Measurements from ENCODE around the gene RPL22.

DNA sequence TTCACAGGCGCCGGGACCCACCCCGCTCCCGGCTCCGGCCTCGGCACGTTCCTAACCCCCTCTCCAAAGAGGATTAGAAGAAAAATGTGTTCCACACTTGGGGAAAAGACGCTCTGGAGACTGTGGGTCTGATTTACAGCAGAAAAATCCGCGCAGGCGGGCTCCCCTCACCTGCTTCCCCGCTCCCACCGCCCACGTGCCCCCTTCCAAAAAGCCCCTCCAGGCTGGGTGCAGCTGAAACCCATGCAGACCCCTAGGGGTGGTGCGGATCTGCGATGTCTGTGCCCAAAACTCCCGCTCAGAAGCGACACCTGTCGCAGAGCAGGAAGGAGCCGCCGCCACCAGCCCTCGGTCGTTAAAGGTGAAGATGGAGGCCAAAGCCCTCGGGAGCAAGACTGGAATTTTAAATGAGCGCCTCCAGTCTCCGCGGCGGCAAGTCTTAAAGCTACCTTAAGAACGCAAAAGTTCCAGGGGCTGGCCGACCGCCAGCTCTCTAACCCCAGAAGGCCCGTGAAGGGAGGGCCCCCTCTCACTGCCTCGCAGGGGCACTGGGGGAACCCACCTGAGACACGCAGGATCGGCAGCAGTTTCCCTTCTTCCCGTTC lies 18.6 kb downstream of the RPL22 start:
- TF ChIP-seq BACH1 (IDR thresholded peaks at IDR 0.05; ENCODE audit: low read length) (no peak), SRF (IDR thresholded peaks at IDR 0.05; ENCODE audit: low read depth, low read length) (no peak), EZH2 (IDR thresholded peaks at IDR 0.05; ENCODE audit: low read depth, low read length, severe bottlenecking) (peak; percentile 50), POLR2A (IDR thresholded peaks at IDR 0.05; ENCODE audit: control extremely low read depth in 1 of 2, low read depth in 2 of 2, low read length in 2 of 2) (no peak), MAX (IDR thresholded peaks at IDR 0.05) (peak; percentile 41; the same call in 1 of the 2 replicates), HDAC6 (IDR thresholded peaks at IDR 0.05; ENCODE audit: low read depth, low read length) (no peak), EGR1 (IDR thresholded peaks at IDR 0.05; ENCODE audit: borderline replicate concordance, low read depth, low read length) (no peak), CEBPB (IDR thresholded peaks at IDR 0.05; ENCODE audit: low read depth, low read length) (no peak), RFX5 (IDR thresholded peaks at IDR 0.05; ENCODE audit: borderline replicate concordance, low read depth, low read length) (no peak), JUND (IDR thresholded peaks at IDR 0.05; ENCODE audit: low read length) (no peak), ZNF274 (IDR thresholded peaks at IDR 0.05; ENCODE audit: borderline replicate concordance, extremely low read depth, low read length) (no peak), TCF12 (IDR thresholded peaks at IDR 0.05; ENCODE audit: low read depth, low read length) (no peak)
- TF ChIP-seq, protein P1, sequence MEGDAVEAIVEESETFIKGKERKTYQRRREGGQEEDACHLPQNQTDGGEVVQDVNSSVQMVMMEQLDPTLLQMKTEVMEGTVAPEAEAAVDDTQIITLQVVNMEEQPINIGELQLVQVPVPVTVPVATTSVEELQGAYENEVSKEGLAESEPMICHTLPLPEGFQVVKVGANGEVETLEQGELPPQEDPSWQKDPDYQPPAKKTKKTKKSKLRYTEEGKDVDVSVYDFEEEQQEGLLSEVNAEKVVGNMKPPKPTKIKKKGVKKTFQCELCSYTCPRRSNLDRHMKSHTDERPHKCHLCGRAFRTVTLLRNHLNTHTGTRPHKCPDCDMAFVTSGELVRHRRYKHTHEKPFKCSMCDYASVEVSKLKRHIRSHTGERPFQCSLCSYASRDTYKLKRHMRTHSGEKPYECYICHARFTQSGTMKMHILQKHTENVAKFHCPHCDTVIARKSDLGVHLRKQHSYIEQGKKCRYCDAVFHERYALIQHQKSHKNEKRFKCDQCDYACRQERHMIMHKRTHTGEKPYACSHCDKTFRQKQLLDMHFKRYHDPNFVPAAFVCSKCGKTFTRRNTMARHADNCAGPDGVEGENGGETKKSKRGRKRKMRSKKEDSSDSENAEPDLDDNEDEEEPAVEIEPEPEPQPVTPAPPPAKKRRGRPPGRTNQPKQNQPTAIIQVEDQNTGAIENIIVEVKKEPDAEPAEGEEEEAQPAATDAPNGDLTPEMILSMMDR (IDR thresholded peaks at IDR 0.05; ENCODE audit: control extremely low read depth in 1 of 3, insufficient read depth in 1 of 3, low read depth in 1 of 3, low read length in 3 of 3): no peak
